ENCODE measurements around the gene HLA-DRB5. TPM values are rescaled to one million over a fixed set of nuclear protein-coding genes. Genes with fewer than 3 reads are reported as not detected.
"Not testable (repeated sequence)": the region's sequence is repeated elsewhere in the genome, so short reads cannot be mapped to it uniquely, and the experiment has no call there.

Gene HLA-DRB5
- total RNA-seq = 0.31 TPM

GRCh38 chr6:32529697-32530430 lies at the start of gene HLA-DRB5:
HLA-DRB5 (minus strand) TSS chr6:32530287; CDS start chr6:32530224, 63 bp downstream.
- no peak for DNase-seq

- no peak for DNase-seq
Observed at GRCh38 chr6:32578962-32579361, 48.9 kb upstream of the HLA-DRB5 start.

- DNase-seq = not testable (repeated sequence)
Observed at GRCh38 chr6:32577493-32577892, 47.4 kb upstream of the HLA-DRB5 start.

- no peak for DNase-seq
Observed at GRCh38 chr6:32576250-32576649, 46.2 kb upstream of the HLA-DRB5 start.

GRCh38 chr6:32570363-32570905 lies 40.3 kb upstream of the HLA-DRB5 start:
- no peak for DNase-seq

GRCh38 chr6:32568561-32568960 lies 38.5 kb upstream of the HLA-DRB5 start:
- no peak for DNase-seq

- DNase-seq = no peak
Observed at GRCh38 chr6:32566957-32567356, 36.9 kb upstream of the HLA-DRB5 start.

- DNase-seq = no peak
Observed at GRCh38 chr6:32565511-32565910, 35.4 kb upstream of the HLA-DRB5 start.

GRCh38 chr6:32562940-32563339 lies 32.9 kb upstream of the HLA-DRB5 start:
- no peak for DNase-seq

- no peak for DNase-seq
Observed at GRCh38 chr6:32559747-32560146, 29.7 kb upstream of the HLA-DRB5 start.

GRCh38 chr6:32558426-32559057 lies 28.5 kb upstream of the HLA-DRB5 start:
- no peak for DNase-seq

GRCh38 chr6:32554116-32554965 lies 24.3 kb upstream of the HLA-DRB5 start:
- no peak for DNase-seq

GRCh38 chr6:32553037-32553742 lies 23.1 kb upstream of the HLA-DRB5 start:
- no peak for DNase-seq

- DNase-seq = no peak
Observed at GRCh38 chr6:32551410-32551809, 21.3 kb upstream of the HLA-DRB5 start.

- DNase-seq = no peak
Observed at GRCh38 chr6:32539839-32540238, 9.8 kb upstream of the HLA-DRB5 start.

GRCh38 chr6:32530431-32530793 lies 325 bp upstream of the HLA-DRB5 start:
- not testable (repeated sequence) for DNase-seq

- no peak for DNase-seq
Observed at GRCh38 chr6:32522302-32523047, 7.6 kb downstream of the HLA-DRB5 start.

- DNase-seq = no peak
Observed at GRCh38 chr6:32519910-32520258, 10.2 kb downstream of the HLA-DRB5 start.

GRCh38 chr6:32519118-32519909 lies 10.8 kb downstream of the HLA-DRB5 start:
- DNase-seq = no peak

GRCh38 chr6:32517654-32518445 lies 12.2 kb downstream of the HLA-DRB5 start:
- DNase-seq = no peak

Data from tongue (tissue), 2 donors.